Activated T-cell treated with anti-CD3 and anti-CD28 coated beads, Interleukin-2, amount 50 U/mL, for 24 hours (primary cell): ENCODE data around the gene NAB1.
"Not testable (repeated sequence)": the region's sequence is repeated elsewhere in the genome, so short reads cannot be mapped to it uniquely, and the experiment has no call there.

Experiments used
- DNase-seq: peaks from one replicate; pipeline ENCODE4 v3.0.0-alpha.2; 2020
- H3K27ac Mint-ChIP-seq: 2 replicates; pipeline ENCODE4 v1.8.0; 2020; ENCODE audit warnings: mild to moderate bottlenecking, mixed read lengths
- H3K27me3 Mint-ChIP-seq: 2 replicates; pipeline ENCODE4 v1.8.0; 2020; ENCODE audit warnings: mixed read lengths
- H3K36me3 Mint-ChIP-seq: 2 replicates; pipeline ENCODE4 v1.8.0; 2020; ENCODE audit warnings: low read depth, mixed read lengths
- H3K4me1 Mint-ChIP-seq: 2 replicates; pipeline ENCODE4 v1.8.0; 2020; ENCODE audit warnings: low read depth, mixed read lengths
- H3K4me3 Mint-ChIP-seq: 2 replicates; pipeline ENCODE4 v1.8.0; 2020; ENCODE audit warnings: mild to moderate bottlenecking, moderate library complexity, mixed read lengths
- H3K9me3 Mint-ChIP-seq: 2 replicates; pipeline ENCODE4 v1.8.0; 2020; ENCODE audit warnings: mixed read lengths

The NAB1 gene

DNA sequence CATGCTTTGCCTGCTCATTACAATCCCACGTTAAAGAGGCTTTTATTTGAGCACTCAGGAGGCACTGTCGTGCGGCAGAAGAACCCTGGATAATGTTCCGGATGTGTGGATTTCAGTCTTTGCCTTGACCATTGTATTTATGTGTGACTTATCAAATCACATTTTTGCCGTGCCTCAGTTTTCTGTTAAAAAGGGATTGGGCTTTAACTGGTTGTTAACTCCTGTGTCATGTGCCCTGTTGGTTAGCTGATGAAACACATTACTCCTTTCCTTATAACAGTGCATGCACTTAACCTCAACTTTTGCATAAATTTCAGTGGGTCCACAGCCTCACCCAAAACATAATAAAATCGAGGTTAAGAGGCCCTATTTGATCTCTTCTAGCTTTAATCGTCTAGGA is 52.7 kb downstream of the NAB1 start:
- Mint-ChIP-seq H3K36me3 (no peaks in the 10 kb centered on the region), H3K27ac (no peak overlapping the region), H3K9me3 (no peaks in the 10 kb centered on the region), H3K27me3 (no peaks in the 10 kb centered on the region), H3K4me1 (peaks cover 18% of the 10 kb centered on the region), H3K4me3 (no peak overlapping the region)
- no peak for DNase-seq

DNA sequence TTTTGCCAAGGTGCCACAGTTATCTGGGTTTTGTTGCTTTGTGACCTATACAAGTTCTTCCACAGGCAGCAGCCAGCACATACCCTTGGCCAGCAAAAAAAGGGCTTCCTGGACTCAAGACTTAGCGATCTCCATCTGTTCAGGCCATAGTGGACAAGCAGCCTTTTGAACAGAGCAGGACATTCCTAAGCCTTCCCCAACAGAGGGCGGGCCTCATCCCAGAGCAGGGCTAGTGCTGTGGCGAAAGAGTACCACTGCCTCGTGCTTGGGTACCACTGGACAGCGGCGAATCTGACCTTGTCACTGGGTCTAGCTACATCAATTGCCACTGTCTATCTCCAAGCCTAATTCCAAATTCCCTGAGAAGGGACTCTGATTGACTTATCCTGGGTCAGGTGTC is 56.4 kb downstream of the NAB1 start:
- Mint-ChIP-seq H3K9me3 (peaks cover 8% of the 10 kb centered on the region), H3K27me3 (no peaks in the 10 kb centered on the region), H3K4me1 (peaks cover 39% of the 10 kb centered on the region), H3K36me3 (peaks cover 4% of the 10 kb centered on the region), H3K27ac (no peak overlapping the region), H3K4me3 (no peak overlapping the region)
- no peak for DNase-seq

DNA sequence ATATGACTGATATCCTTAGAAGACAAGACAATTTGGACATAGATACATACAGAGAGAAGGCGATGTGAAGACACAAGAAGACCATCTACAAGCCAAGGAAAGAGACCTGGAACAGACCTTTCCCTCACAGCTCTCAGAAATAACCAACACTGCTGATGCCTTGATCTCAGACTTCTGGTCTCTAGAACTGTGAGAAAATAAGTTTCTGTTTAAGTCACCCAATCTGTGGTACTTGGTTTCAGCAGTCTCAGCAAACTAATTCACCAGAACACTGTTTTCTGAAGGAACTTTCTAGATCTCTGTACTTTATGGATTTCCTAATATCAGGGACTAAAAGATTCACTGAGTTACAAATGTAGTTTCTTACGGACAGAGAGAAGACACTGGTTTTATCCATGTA is 58.8 kb downstream of the NAB1 start:
- DNase-seq, result no peak
- H3K4me1 Mint-ChIP-seq, result peaks cover 31% of the 10 kb centered on the region
- peaks cover 8% of the 10 kb centered on the region for H3K9me3 Mint-ChIP-seq
- H3K36me3 Mint-ChIP-seq, result peaks cover 4% of the 10 kb centered on the region
- no peak overlapping the region for H3K27ac Mint-ChIP-seq
- no peaks in the 10 kb centered on the region for H3K27me3 Mint-ChIP-seq
- no peak overlapping the region for H3K4me3 Mint-ChIP-seq

DNA sequence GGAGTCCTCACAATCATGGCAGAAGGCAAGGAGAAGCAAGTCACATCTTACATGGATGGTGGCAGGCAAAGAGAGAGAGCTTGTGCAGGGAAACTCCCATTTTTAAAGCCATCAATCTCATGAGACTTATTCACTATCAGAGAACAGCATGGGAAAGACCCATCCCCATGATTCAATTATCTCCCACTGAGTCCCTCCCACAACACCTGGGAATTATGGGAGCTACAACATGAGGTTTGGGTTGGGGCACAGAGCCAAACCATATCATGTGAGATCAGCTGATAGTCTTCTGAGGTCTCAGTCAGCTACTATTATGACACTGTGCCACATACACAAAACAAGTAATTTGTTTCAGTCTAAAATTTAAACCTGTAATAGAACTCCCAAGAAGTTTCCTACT is 59.8 kb downstream of the NAB1 start:
- not testable (repeated sequence) for H3K36me3 Mint-ChIP-seq, H3K9me3 Mint-ChIP-seq, DNase-seq, H3K27ac Mint-ChIP-seq, H3K4me3 Mint-ChIP-seq, H3K27me3 Mint-ChIP-seq
- peaks cover 37% of the 10 kb centered on the region for H3K4me1 Mint-ChIP-seq

DNA sequence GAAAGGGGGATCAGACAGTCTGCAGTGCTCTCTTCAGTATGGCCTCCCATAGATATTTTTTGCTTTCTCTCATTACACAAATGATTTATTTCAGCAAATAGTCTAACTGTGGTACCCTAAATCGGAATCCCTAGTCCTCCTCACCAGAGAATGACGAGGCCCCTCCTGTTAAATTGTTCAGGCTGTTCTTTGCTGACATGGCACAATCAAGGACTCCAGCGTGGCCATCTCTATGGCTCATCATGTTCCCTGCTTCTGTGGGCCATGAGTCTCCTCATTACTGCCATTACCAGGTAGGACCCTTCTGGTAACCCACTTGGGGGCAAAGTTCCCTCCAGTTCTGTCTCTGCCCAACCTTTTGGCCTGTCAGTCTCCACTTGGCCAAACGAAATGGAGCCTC is 62.2 kb downstream of the NAB1 start:
- H3K9me3 Mint-ChIP-seq, result peaks cover 8% of the 10 kb centered on the region
- no peaks in the 10 kb centered on the region for H3K27me3 Mint-ChIP-seq
- H3K4me3 Mint-ChIP-seq, result no peak overlapping the region
- peaks cover 52% of the 10 kb centered on the region for H3K4me1 Mint-ChIP-seq
- peaks cover 4% of the 10 kb centered on the region for H3K36me3 Mint-ChIP-seq
- DNase-seq, result no peak
- peak overlapping the region; percentile 58 for H3K27ac Mint-ChIP-seq

DNA sequence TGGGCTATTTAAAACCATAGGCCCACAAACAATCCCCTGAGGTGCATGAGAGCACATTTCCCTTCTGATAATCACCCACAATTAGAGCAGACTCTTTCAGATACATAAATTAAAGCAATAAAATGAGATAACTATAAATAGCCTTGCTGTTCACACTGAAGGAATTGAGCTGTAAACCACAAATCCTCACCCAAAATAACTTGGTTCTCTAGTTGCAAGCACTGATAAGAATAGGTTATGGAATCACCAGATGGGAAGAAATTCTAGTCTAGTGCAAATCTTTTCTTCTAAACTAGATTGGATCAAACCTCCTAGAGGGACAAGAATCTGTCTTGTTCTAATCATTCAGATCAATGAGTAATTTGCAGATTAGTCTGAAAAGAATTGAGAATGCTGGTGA is 64.6 kb downstream of the NAB1 start:
- H3K4me3 Mint-ChIP-seq, result no peak overlapping the region
- H3K4me1 Mint-ChIP-seq, result peaks cover 56% of the 10 kb centered on the region
- H3K36me3 Mint-ChIP-seq, result peaks cover under 1% of the 10 kb centered on the region
- peaks cover 7% of the 10 kb centered on the region for H3K9me3 Mint-ChIP-seq
- H3K27me3 Mint-ChIP-seq, result no peaks in the 10 kb centered on the region
- no peak for DNase-seq
- peak overlapping the region; percentile 83 for H3K27ac Mint-ChIP-seq

DNA sequence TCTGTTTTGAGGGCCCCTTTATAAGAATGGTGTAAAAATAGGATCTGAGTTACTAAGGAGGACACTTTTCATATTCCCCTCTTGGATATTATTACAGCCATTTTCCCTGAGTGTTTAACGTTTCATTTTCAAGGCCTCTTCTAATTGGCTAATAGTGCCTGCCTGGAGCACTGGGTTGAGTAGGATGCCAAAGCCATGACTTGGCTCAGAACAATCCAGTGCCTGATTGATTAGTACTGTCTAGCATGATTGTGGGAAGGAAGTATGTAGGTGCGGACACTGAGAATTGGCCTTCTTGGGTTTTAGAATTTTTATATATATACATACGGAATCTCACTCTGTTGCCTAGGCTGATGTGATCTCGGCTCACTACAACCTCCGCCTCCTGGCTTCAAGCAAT is 66.1 kb downstream of the NAB1 start:
- peaks cover 62% of the 10 kb centered on the region for H3K4me1 Mint-ChIP-seq
- H3K27ac Mint-ChIP-seq, result no peak overlapping the region
- no peak overlapping the region for H3K4me3 Mint-ChIP-seq
- H3K9me3 Mint-ChIP-seq, result peaks cover 4% of the 10 kb centered on the region
- H3K27me3 Mint-ChIP-seq, result no peaks in the 10 kb centered on the region
- H3K36me3 Mint-ChIP-seq, result no peaks in the 10 kb centered on the region
- no peak for DNase-seq

DNA sequence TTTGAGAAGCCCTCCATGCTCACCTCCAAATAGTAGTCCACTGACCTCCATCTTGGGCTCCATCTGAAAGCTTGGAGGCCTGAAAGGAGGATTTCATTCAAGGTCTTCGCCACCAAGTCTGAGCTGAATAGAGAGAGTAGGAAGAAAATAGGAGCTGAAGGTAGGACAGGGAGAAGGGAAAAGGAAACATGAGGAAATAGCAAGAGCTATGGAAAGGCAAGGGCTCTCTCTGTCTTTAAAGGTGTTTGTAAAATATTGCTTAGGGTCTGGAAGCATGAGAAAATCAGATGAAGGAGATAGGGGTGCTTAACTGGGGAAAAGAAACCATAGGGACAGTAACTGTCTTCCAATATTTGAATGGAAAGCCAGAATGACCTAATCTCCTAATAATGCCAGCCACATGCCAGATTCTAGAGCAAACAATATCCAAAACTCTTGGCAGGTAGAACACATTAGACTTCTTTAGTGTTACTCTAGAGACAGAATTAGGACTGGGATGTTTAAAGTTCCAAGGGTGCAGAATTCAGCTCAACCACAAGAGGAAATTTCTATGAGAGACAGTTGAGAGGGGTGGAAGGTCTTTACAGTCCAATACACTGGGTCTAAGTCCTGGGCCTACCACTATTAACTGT is 67.4 kb downstream of the NAB1 start:
- H3K4me1 Mint-ChIP-seq, result peaks cover 68% of the 10 kb centered on the region
- no peak overlapping the region for H3K27ac Mint-ChIP-seq
- no peaks in the 10 kb centered on the region for H3K36me3 Mint-ChIP-seq
- no peaks in the 10 kb centered on the region for H3K27me3 Mint-ChIP-seq
- no peak overlapping the region for H3K4me3 Mint-ChIP-seq
- H3K9me3 Mint-ChIP-seq, result peaks cover 4% of the 10 kb centered on the region
- no peak for DNase-seq

DNA sequence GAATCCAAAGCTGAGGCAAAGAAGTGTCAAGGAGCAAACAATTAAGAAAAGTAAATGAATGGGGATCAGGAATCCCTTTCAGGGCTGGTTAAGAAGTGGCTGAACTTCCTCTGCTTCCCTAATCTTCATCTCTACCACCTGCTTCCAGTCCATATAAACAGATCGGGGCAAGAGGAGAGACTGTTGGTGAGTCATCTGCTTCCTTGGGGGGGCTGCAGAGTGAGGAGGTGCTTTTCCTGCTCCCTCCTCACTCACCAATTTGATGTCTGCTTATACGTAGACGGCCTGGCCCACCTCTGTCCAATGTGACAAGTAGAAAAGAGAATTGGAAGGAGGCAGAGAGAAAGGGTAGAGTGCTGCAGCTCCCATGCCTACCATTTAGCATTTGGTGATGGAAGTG is 68.4 kb downstream of the NAB1 start:
- Mint-ChIP-seq H3K27me3 (no peaks in the 10 kb centered on the region), H3K36me3 (no peaks in the 10 kb centered on the region), H3K4me1 (peaks cover 78% of the 10 kb centered on the region), H3K27ac (peak overlapping the region; percentile 100), H3K9me3 (peaks cover 4% of the 10 kb centered on the region), H3K4me3 (no peak overlapping the region)
- DNase-seq, result no peak

DNA sequence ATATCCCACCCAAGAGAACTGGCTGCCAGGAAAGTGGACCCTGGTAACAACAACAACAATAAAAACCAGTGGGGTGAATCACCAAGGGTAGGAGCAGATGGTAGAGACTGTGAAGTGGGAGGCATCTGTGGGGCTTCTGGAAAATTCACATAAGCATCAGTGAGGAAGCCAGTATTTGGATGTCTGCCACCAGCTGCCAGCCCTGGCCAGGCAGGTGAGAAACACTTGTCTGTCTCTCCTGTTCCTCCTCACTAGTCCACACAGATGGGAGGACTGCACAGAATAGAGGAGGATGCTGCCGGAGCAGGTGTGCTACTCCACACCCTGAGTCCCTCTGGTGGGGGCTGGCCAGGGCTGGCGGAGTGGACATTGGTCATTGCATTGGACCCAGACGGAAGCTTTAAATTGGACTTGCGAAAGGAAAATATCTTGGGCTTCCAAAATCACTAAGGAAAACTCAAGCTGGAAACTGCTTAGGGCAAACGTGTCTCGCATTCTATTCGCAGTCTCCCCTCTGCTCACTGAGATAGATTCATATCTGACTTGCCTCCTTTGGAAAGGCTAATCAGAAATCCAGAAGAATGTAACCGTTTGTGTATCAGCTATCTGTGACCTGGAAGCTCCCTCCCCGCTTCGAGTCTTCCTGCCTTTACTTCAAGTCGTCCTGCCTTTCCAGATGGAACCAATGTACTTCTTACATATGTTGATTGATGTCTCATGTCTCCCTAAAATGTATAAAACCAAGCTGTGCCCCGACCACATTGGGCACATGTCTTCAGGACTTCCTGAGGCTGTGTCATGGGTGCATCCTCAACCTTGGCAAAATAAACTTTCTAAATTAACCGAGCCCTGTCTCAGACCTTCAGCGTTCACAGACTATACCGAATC is 69.1 kb downstream of the NAB1 start:
- peak overlapping the region; percentile 100 for H3K27ac Mint-ChIP-seq
- H3K27me3 Mint-ChIP-seq, result no peaks in the 10 kb centered on the region
- H3K4me1 Mint-ChIP-seq, result peaks cover 83% of the 10 kb centered on the region
- peak; percentile 42 for DNase-seq
- H3K36me3 Mint-ChIP-seq, result no peaks in the 10 kb centered on the region
- peaks cover 4% of the 10 kb centered on the region for H3K9me3 Mint-ChIP-seq
- peak overlapping the region; percentile 51 for H3K4me3 Mint-ChIP-seq

DNA sequence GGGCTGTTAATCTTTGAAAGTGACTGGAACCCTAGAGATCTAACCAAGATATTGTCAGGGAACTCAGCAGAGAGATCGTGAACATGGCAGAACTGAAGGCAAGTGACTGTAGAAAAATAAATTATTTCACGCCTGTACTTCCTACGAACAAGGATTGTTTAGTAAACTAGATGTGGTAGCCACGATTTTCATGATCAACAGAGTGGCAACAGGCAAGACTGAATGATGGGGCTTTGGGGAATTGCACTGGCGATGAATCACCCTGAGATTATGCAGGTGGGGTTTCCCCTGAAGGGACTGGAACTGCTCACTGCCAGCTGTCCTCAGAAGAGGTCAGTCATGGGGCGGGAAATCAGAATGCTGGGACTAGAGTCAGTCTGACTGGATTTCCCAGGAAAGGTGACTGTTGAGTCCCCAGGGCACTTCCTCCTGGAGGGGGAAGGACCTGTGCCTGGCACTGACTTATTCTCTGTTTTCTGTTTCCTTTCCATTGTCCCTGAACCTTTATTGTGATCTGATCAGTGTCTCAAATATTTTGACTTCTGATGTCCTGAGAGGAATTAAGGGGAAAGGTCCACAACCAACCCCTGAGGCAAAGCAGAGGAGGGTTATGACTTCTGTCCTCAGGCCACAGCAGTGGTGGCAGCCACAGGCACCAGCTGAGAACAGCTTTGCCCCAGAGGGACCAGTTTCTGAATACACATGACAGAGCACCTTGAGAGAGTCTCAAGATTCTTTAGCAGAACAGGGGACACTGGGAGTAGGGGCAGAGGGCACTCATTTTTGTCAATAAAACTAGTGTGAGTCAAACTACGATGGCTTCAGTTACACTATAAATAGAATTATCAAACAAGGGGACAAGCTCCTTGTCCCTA is 70.0 kb downstream of the NAB1 start:
- Mint-ChIP-seq H3K27ac (peak overlapping the region; percentile 100), H3K36me3 (no peaks in the 10 kb centered on the region), H3K27me3 (no peaks in the 10 kb centered on the region), H3K4me1 (peaks cover 84% of the 10 kb centered on the region), H3K9me3 (peaks cover 4% of the 10 kb centered on the region), H3K4me3 (peak overlapping the region; percentile 61)
- peak; percentile 75 for DNase-seq

DNA sequence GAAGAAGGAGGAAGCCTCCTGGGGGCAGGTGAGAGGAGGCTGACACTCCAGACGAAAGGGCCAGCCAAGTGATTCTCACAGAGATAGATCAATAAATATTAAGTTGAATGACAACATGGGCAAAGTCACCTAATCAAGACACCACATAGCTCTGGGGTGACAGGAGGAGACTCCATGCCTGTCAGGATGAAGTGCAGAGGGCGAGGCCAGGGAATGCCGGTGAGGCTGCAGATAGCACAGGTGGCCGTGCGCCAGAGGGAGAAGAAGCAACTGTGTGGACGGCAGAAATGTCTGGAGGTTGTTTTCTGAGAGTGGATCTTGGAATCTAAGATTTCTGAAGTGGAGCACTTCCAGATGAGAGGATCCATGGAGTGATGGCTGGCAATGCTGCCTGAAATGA is 71.4 kb downstream of the NAB1 start:
- no peak overlapping the region for H3K4me3 Mint-ChIP-seq
- H3K27ac Mint-ChIP-seq, result peak overlapping the region; percentile 100
- H3K9me3 Mint-ChIP-seq, result peaks cover 4% of the 10 kb centered on the region
- peaks cover 80% of the 10 kb centered on the region for H3K4me1 Mint-ChIP-seq
- H3K36me3 Mint-ChIP-seq, result no peaks in the 10 kb centered on the region
- no peaks in the 10 kb centered on the region for H3K27me3 Mint-ChIP-seq
- DNase-seq, result no peak

DNA sequence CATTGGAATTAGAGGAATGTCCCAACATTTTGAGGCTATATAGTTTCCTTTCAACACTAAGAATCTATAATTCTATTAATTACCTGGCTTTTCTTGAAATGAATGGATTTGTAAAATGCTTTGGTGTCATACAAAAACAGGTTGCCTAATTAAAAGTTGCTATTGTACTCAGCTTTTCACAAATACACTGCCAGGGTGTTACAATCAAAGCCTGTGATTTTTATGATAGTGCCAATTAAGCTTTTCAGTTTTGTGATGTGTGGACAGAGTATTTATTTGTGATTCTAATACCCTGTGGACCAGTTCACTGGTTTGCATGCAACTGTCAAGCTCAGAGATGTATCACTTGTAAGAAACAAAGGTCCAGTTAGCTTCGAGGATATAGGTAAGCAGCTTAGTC is 71.8 kb downstream of the NAB1 start:
- no peak overlapping the region for H3K4me3 Mint-ChIP-seq
- H3K36me3 Mint-ChIP-seq, result no peaks in the 10 kb centered on the region
- peaks cover 84% of the 10 kb centered on the region for H3K4me1 Mint-ChIP-seq
- H3K27me3 Mint-ChIP-seq, result no peaks in the 10 kb centered on the region
- peak overlapping the region; percentile 100 for H3K27ac Mint-ChIP-seq
- no peak for DNase-seq
- H3K9me3 Mint-ChIP-seq, result peaks cover 4% of the 10 kb centered on the region

DNA sequence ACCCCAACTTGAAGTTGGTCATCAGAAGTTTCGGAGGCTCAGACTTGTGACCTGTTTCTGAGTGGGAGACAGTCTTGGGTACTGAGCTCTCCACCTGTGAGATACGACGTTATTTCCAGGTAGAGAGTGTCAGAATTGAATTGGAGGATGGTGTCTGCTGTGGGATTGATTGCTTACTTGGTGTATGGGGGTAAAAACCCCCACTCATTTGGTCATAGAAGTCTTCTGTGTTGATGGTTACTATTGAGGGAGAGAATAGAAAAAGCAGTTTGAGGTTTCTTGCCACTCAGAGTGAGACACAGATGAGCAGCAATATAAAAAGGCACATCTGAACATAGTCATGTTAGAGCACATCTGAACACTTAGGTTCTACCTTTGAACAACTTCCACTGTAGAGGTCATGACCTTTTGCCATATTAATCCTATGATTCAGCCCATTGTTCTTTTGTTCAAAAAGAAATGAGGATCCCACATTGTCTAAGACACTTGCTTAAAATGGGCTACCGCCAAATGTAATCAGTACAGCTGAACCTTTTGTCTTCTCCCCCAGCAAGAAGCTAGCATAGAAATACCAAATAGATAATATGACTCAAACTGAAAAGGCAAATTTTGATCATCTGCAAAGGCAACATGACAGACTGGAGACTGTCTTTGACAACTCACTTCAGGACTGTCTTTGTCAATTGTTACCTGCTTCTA is 73.3 kb downstream of the NAB1 start:
- Mint-ChIP-seq H3K27me3 (no peaks in the 10 kb centered on the region), H3K27ac (peak overlapping the region; percentile 100), H3K36me3 (no peaks in the 10 kb centered on the region), H3K4me1 (peaks cover 83% of the 10 kb centered on the region), H3K9me3 (peaks cover 4% of the 10 kb centered on the region), H3K4me3 (peak overlapping the region; percentile 70)
- no peak for DNase-seq
